ENCODE data around the gene ST7. TPM values are rescaled to one million over a fixed set of nuclear protein-coding genes. Genes with fewer than 3 reads are reported as not detected.

Gene ST7
- total and polyA plus RNA-seq, 2 donors (not counting 3 experiments of a cell fraction or from before 2014, with no cell fraction given) = 18.6 to 24.9 TPM

DNA sequence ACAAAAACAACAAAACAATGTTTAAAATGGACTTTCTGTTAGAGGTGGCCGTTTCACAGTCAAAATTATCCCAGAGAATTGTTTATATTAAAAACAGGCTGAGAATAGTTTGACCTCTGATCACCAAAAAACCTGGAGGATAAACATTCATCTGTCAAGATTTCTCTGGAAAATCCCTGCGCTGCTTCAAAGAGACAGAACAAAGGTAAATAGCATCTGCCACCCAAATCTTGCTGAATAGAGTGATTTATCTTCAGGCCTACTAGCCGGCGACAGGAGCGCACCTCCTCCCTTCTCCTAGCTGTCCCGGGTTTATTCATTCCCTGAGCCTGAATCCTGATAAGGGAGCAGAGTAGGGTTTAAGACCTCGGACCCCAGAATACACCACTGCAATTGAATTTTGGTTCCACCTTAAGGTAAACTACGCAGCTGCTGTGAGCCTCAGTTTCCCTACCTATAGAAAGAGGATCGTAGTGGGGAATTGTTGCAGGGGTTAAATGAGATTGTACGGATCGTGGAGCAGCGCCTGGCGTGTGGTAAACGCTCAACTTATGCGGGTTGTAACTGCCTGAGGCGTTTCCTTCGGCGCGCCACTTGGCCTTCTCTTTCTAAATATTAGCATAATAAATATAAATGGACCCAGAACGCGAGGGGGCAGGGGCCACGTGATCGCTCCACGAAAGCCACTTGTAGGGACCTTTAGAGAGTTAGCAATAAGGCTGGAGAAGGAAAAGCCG is 498 bp upstream of the ST7 start:
- dilution Hi-C loops (cut with MboI; ENCODE audit: extremely low pct_ligation_motif_present, low sequenced_read_pairs) (no loop called here), intact Hi-C loops (cut with micrococcal nuclease) (no loop called here)
- Histone ChIP-seq H3K4me3 (replicated peaks in 1 of 3; ENCODE audit: insufficient read depth in 1 of 3, low read depth in 1 of 3, low read length in 3 of 3) (peak overlapping the region; percentile 80 to 92 (median 82)), H3K9ac (replicated peaks; ENCODE audit: extremely low read depth, insufficient read depth, low read length) (peak overlapping the region; percentile 95), H3K79me2 (ENCODE audit: control insufficient read depth, insufficient read depth, low read length) (peaks cover 34% of the 10 kb centered on the region), H3K27me3 (ENCODE audit: control insufficient read depth in 2 of 2, insufficient read depth in 2 of 2, low read length in 2 of 2) (no peaks in the 10 kb centered on the region), H3K4me1 (ENCODE audit: control insufficient read depth, extremely low read depth, insufficient read depth, low read length) (peaks cover 24% of the 10 kb centered on the region), H3K4me2 (ENCODE audit: insufficient read depth, low read length) (peak overlapping the region; percentile 97), H3K36me3 (ENCODE audit: control insufficient read depth in 2 of 2, extremely low read depth in 1 of 2, insufficient read depth in 2 of 2, low read length in 2 of 2) (no peaks in the 10 kb centered on the region), H4K20me1 (replicated peaks; ENCODE audit: control insufficient read depth, extremely low read depth, insufficient read depth, low read length) (no peaks in the 10 kb centered on the region), H3K9me3 (replicated peaks; ENCODE audit: control insufficient read depth, insufficient read depth, low read length) (no peaks in the 10 kb centered on the region), H3K27ac (ENCODE audit: insufficient read depth, low read depth, low read length) (peak overlapping the region; percentile 95), H3K9me1 (replicated peaks; ENCODE audit: control insufficient read depth, extremely low read depth, insufficient read depth, low read length) (no peaks in the 10 kb centered on the region), H2AFZ (ENCODE audit: low read depth, low read length) (peak overlapping the region; percentile 98)
- BruUV-seq (replicated peaks) = TSS peak; percentile 64
- FAIRE-seq = peak; percentile 52
- DNase-seq (ENCODE audit: low read depth, low spot score) = peak; percentile 71
- TF ChIP-seq EZH2 (IDR thresholded peaks at IDR 0.05; ENCODE audit: borderline replicate concordance, low read depth, low read length, severe bottlenecking) = no peak
- TF ChIP-seq MAX (IDR thresholded peaks at IDR 0.05; ENCODE audit: insufficient read depth, insufficient read length) = peak; percentile 14
- ChIA-PET CTCF (interaction anchor here (1.0 to 2.3 kb wide), 8 partner anchors 20 to 205 kb away, joined by 3 to 13 read pairs (median 5); no protein-coding TSS in a partner anchor), POLR2A (interaction anchor here (0.5 to 0.6 kb wide), 2 partner anchors 34 to 96 kb away, joined by 3 read pairs; no protein-coding TSS in a partner anchor)

DNA sequence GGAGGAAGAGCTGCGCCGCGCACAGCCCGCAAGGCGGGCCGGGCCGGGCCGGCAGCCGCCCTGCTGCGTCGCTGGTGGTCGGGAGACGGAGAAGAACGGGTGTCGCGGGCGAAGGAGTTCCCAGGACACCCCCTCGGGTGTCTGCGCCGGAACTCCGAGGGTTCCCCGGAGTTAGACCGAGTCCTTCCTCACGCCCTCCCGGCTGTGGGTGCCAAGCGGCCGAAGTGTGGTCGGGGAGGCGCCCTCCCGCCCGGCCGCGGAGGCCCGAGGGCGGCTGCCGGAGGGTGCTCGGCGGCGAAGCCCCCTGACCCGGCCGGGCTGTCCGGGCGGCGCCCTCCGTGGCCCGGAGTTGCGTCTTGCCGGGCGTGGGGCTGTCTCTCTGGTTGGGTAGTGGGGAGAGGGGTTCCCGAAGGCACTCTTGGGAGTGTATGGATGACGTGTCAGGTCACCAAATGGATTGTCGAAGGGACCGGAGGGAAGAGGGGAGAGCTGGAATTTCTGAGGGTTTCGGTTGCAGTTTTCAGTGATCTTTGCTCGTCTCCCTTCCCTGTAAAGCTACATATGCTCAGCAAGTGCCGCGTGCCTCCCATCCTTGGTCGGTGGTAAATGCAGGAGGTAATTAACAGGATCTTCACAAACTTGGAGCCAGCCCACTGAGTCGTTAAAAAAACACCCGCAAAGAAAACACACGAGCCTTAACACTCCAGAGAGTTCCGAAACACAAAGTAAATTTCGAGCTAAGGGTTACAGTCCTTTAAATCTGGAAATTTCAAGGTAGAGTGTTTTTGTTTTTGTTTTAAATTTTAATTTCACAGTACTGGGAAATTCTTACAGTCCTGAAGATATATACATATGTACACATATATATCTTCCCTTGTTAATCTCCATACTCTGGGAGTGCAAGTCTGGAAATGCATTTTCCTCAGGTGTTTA is 871 bp downstream of the ST7 start:
- H3K4me3 ChIP-seq (replicated peaks in 1 of 3; ENCODE audit: insufficient read depth in 1 of 3, low read depth in 1 of 3, low read length in 3 of 3) = peak overlapping the region; percentile 77 to 92 (median 88)
- H3K4me2 ChIP-seq (ENCODE audit: insufficient read depth, low read length) = peak overlapping the region; percentile 97
- peak overlapping the region; percentile 88 for H2AFZ ChIP-seq (ENCODE audit: low read depth, low read length)
- DNase-seq (ENCODE audit: low read depth, low spot score) (peak; percentile 80), FAIRE-seq (no peak)
- no peaks in the 10 kb centered on the region for H3K36me3 ChIP-seq (ENCODE audit: control insufficient read depth in 2 of 2, extremely low read depth in 1 of 2, insufficient read depth in 2 of 2, low read length in 2 of 2)
- peaks cover 40% of the 10 kb centered on the region for H3K79me2 ChIP-seq (ENCODE audit: control insufficient read depth, insufficient read depth, low read length)
- TF ChIP-seq POLR2AphosphoS5 (IDR thresholded peaks at IDR 0.05; ENCODE audit: insufficient read depth, low read depth, low read length) = peak; percentile 22
- TF ChIP-seq FOS (IDR thresholded peaks at IDR 0.05; ENCODE audit: borderline replicate concordance, insufficient read depth, low read length) = peak; percentile 30
- TF ChIP-seq MAX (IDR thresholded peaks at IDR 0.05; ENCODE audit: insufficient read depth, insufficient read length) = no peak
- TF ChIP-seq POLR2A (IDR thresholded peaks at IDR 0.05; ENCODE audit: low read depth, low read length) = peak; percentile 48
- intact Hi-C loops (cut with micrococcal nuclease) = loop anchor here (1.0 kb wide), 1 partner anchor 24 kb away; no protein-coding TSS in a partner anchor
- no peaks in the 10 kb centered on the region for H3K27me3 ChIP-seq (ENCODE audit: control insufficient read depth in 2 of 2, insufficient read depth in 2 of 2, low read length in 2 of 2)
- H3K9me3 ChIP-seq (replicated peaks; ENCODE audit: control insufficient read depth, insufficient read depth, low read length) = no peaks in the 10 kb centered on the region
- peaks cover 24% of the 10 kb centered on the region for H3K4me1 ChIP-seq (ENCODE audit: control insufficient read depth, extremely low read depth, insufficient read depth, low read length)
- ChIA-PET POLR2A (interaction anchor here (0.6 kb wide), 1 partner anchor 35 kb away, joined by 3 read pairs; no protein-coding TSS in a partner anchor), CTCF (interaction anchor here (1.0 to 2.3 kb wide), 8 partner anchors 21 to 174 kb away, joined by 3 to 13 read pairs (median 12); no protein-coding TSS in a partner anchor)
- BruUV-seq (replicated peaks) = no TSS peak
- no peaks in the 10 kb centered on the region for H4K20me1 ChIP-seq (replicated peaks; ENCODE audit: control insufficient read depth, extremely low read depth, insufficient read depth, low read length)
- dilution Hi-C loops (cut with MboI; ENCODE audit: extremely low pct_ligation_motif_present, low sequenced_read_pairs) = no loop called here
- H3K27ac ChIP-seq (ENCODE audit: insufficient read depth, low read depth, low read length) = peak overlapping the region; percentile 95
- H3K9me1 ChIP-seq (replicated peaks; ENCODE audit: control insufficient read depth, extremely low read depth, insufficient read depth, low read length) = no peaks in the 10 kb centered on the region
- H3K9ac ChIP-seq (replicated peaks; ENCODE audit: extremely low read depth, insufficient read depth, low read length) = peak overlapping the region; percentile 95

Data from endothelial cell of umbilical vein (primary cell).